ENCODE data around the gene KIF18A.

DNA sequence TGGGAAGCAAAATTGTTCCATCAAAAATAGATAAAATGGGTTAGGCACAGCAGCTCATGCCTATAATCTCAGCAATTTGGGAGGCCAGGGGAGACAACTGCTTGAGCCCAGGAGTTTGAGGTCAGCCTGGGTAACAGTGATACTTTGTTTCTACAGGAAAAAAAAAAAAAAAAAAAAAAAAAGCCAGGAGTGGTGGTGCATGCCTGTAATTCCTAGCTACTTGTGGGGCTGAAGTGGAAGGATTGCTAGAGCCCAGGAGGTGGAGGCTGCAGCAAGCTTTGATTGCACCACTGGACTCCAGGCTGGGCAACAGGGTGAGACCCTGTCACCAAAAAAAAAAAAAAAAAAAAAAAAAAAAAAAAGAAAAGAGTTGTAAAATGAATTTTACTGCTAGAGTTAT lies 49.6 kb downstream of the KIF18A start:
- TF ChIP-seq EZH2 (IDR thresholded peaks at IDR 0.05; ENCODE audit: borderline replicate concordance, insufficient read depth, low read length, poor library complexity, severe bottlenecking): no peak
- TF ChIP-seq, protein P1, sequence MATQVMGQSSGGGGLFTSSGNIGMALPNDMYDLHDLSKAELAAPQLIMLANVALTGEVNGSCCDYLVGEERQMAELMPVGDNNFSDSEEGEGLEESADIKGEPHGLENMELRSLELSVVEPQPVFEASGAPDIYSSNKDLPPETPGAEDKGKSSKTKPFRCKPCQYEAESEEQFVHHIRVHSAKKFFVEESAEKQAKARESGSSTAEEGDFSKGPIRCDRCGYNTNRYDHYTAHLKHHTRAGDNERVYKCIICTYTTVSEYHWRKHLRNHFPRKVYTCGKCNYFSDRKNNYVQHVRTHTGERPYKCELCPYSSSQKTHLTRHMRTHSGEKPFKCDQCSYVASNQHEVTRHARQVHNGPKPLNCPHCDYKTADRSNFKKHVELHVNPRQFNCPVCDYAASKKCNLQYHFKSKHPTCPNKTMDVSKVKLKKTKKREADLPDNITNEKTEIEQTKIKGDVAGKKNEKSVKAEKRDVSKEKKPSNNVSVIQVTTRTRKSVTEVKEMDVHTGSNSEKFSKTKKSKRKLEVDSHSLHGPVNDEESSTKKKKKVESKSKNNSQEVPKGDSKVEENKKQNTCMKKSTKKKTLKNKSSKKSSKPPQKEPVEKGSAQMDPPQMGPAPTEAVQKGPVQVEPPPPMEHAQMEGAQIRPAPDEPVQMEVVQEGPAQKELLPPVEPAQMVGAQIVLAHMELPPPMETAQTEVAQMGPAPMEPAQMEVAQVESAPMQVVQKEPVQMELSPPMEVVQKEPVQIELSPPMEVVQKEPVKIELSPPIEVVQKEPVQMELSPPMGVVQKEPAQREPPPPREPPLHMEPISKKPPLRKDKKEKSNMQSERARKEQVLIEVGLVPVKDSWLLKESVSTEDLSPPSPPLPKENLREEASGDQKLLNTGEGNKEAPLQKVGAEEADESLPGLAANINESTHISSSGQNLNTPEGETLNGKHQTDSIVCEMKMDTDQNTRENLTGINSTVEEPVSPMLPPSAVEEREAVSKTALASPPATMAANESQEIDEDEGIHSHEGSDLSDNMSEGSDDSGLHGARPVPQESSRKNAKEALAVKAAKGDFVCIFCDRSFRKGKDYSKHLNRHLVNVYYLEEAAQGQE (IDR thresholded peaks at IDR 0.05; ENCODE audit: borderline replicate concordance): no peak
- TF ChIP-seq, protein P2, sequence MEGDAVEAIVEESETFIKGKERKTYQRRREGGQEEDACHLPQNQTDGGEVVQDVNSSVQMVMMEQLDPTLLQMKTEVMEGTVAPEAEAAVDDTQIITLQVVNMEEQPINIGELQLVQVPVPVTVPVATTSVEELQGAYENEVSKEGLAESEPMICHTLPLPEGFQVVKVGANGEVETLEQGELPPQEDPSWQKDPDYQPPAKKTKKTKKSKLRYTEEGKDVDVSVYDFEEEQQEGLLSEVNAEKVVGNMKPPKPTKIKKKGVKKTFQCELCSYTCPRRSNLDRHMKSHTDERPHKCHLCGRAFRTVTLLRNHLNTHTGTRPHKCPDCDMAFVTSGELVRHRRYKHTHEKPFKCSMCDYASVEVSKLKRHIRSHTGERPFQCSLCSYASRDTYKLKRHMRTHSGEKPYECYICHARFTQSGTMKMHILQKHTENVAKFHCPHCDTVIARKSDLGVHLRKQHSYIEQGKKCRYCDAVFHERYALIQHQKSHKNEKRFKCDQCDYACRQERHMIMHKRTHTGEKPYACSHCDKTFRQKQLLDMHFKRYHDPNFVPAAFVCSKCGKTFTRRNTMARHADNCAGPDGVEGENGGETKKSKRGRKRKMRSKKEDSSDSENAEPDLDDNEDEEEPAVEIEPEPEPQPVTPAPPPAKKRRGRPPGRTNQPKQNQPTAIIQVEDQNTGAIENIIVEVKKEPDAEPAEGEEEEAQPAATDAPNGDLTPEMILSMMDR (IDR thresholded peaks at IDR 0.05; ENCODE audit: poor library complexity, severe bottlenecking): no peak
- TF ChIP-seq EP300 (conservative IDR thresholded peaks at IDR 0.05; ENCODE audit: poor library complexity, severe bottlenecking): no peak
- TF ChIP-seq POLR2AphosphoS5 (IDR thresholded peaks at IDR 0.05): no peak
- TF ChIP-seq SMC3 (conservative IDR thresholded peaks at IDR 0.05; ENCODE audit: poor library complexity): no peak
- TF ChIP-seq RAD21 (conservative IDR thresholded peaks at IDR 0.05): no peak
